Hypothalamus (tissue), 51 donors: ENCODE measurements around the gene PPM1H.
A peak's percentile ranks its signal among the peaks of the same experiment; 100 is the strongest.
"Not testable (repeated sequence)": the region's sequence is repeated elsewhere in the genome, so short reads cannot be mapped to it uniquely, and the experiment has no call there.

Experiments
- DNase-seq, 51 donors: peaks; one replicate each; lab custom pipeline; 2025; lab: John Stamatoyannopoulos, UW

PPM1H gene

GRCh38 chr12:62843716-62844115, 91.2 kb downstream of the PPM1H start:
- no peak for DNase-seq

DNA sequence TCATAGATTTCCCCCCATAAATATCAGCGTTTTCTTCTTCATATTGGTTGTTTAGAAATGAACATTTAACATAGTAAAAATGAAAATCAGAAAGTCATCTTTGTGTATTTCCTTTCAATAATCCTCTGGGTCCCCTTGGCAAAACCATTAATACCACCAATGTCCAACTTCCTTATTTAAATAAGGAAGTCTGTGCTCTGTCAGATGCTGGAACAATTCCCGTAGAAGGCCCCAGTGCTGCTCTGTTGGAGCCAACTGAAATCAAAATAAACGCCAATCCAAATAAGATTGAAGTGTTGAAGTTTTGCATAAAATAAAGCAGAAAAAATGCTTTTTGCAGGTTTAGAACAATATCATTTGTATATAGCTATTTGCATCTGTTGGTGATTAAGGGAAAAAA, 93.1 kb downstream of the PPM1H start:
- DNase-seq = no peak

DNA sequence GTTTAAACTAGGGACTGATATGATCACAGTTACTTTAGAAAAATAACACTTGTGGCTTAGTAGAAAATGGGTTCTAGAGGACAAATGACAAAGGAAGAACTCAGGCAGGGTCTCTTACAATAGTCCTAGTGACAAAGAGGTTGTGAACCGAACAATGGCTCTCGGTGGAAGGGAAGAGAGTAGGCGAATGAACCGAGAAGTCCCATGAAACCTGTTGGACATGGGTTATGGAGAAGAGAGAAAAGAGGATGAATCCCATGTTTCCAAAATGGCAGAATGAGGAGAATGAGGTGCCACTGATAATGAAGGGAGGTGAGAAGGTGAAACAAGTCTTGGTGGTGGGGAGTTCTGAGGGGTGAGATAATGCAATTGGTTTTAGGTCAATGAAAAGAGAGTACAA, 94.1 kb downstream of the PPM1H start:
- no peak for DNase-seq

GRCh38 chr12:62839869-62840660, 94.9 kb downstream of the PPM1H start:
- DNase-seq = no peak

DNA sequence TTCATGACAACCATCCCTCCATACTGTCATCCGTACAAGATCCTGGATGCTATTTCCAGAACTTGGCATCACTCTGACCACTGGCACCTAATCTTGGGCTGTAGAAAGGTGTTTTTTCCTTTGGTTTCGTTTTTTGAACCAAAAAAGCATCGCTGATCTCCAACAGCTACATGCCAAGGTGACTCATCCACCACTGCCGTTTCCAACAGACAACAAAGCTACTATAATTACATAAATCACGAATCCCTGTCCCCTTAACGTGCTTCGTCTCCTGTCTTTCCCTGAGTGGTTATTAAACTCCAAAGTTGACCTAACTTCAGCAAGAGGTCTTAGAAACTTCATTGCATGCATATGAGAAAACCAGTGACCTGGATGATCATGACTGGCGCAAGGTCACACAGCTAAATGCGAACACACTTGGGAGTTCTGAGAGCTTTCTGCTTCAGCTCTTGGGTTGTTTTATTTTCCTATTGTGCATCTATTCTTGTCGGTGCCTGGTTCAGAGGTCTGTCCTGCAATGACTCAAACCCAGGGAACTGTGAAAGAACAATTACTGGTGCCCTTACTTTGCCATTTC, 99.9 kb downstream of the PPM1H start:
- no peak for DNase-seq

DNA sequence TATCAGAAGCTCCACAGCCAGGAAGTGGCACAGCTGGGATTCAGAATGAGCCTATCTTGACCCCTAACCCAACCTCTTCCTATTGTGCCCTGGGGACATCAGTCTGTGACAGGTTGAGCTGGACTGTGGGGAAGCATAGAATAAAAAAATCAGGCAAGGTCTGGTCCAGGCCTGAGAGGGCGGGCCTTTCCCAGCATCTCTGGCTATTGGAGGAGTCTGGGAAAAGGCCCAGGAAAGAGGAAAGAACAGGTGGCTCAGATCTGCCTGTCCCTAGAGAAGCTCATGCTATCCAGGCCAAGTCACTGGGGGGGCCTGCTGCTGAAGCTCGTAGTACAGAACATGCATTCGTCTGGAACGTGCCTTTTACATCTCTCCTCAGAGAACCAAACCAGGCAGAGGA, 100.5 kb downstream of the PPM1H start:
- peak in 1 of 51 donors; percentile 9 for DNase-seq

- DNase-seq = no peak
These were observed 101.3 kb downstream of the PPM1H start for GRCh38 chr12:62833634-62834033.

DNA sequence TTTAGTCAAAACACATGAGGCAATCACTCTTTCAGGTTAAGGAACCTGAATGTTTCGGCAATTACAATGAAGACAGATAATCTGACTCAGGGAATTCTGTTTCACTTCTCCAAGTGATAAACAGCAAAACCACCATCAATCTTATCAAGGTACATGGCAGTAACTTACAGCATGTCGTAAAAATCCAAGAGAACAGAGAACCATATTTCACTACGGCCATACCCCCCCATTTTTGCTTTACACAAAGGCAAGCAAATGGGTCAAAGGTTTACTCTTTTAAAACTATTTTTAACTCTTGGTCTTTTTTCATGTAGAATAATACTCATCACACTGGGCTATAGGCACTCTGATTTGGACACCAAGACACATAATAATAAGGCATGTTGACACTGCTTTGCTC, 102.4 kb downstream of the PPM1H start:
- DNase-seq = no peak

GRCh38 chr12:62832027-62832426, 102.9 kb downstream of the PPM1H start:
- DNase-seq = no peak

- no peak for DNase-seq
These were observed 107.1 kb downstream of the PPM1H start for GRCh38 chr12:62827855-62828254.

- no peak for DNase-seq
These were observed 107.9 kb downstream of the PPM1H start for GRCh38 chr12:62827042-62827441.

GRCh38 chr12:62817556-62818271, 117.2 kb downstream of the PPM1H start:
- DNase-seq = peak in 20 of 51 donors; percentile 1 to 83 (median 20)

GRCh38 chr12:62814243-62814642, 120.7 kb downstream of the PPM1H start:
- no peak for DNase-seq

DNA sequence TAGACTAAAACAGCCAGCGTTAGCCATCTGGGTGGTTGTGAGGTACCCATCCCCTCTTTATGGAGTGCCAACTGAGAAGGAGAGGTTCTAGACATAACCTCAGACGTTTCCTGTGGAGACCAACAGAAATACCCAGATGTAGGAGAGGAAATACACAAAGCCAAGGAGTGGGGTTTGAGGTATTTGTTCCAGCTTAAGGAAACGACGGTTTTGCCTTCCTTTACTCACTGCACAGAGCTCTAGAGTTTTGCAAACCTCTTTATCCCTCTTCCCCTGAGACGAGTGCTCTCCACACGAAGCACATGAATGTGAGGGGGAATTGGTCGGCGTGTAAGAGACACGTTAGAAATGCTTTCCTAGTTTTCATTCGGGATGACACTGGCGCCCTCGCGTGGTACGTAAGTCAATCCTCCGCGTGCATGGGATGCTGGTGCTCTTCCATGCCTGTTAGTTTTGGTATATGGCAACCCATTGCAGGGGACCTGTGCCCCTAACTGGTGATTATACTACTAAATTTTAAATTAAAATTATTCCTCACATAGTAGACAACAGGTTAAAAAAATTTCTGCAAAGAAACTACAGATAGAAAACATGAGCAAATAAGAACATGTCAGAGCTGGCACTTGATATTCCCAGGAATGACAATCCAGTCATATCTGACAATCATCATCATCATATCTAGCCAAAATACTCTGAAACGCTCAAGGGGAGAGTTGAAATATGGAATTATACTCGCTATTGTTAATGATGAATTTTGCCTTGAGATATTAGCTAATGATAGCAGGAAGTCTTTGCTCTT, 121.7 kb downstream of the PPM1H start:
- DNase-seq = peak in 38 of 51 donors; percentile 7 to 74 (median 30)

- DNase-seq = not testable (repeated sequence)
These were observed 123.5 kb downstream of the PPM1H start for GRCh38 chr12:62811481-62811880.

- DNase-seq = peak in 1 of 51 donors; percentile 29
These were observed 126.6 kb downstream of the PPM1H start for GRCh38 chr12:62808166-62808879.

DNA sequence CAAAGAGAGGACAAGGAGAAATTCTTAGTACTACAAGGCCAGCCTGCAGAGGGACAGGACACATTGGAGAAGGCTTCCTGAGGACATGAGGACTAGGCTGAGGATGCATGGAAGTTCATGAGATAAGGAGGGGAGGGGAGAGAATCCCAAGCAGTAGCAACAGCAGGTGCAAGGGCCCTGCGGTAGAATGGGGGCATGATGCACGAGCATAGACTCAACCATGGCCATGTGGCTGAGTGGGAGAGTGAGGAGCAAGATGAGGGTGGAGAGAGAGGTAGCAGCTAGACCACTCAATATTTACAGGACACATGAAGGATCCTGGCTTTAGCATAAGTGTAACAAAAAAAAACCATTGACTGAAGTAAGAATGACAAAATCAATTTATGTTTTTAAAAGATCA, 128.1 kb downstream of the PPM1H start:
- DNase-seq = no peak

DNA sequence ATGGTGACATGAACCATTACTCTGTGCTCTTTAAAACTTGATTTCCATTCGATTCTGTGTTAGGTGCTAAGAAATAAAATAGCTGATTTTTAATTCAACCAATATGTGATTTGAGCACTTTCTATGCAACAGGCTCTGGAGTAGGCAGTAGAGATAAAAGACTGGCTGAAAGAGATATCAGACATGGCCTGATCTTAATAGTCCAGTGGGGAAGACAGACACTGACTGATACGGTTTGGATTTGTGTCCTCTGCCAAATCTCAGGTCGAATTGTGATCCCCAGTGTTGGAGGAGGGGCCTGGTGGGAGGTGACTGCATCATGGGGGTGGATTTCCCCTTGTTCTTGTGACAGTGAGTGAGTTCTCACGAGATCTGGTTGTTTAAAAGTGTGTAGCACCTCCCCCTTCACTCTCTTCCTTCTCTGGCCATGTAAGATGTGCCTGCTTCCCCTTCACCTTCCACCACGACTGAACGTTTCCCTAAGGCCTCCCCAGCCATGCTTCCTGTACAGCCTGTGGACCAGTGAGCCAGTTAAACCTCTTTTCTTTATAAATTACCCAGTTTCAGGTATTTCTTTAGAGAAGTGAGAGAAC, 128.6 kb downstream of the PPM1H start:
- no peak for DNase-seq

GRCh38 chr12:62805517-62805916, 129.4 kb downstream of the PPM1H start:
- DNase-seq = no peak

DNA sequence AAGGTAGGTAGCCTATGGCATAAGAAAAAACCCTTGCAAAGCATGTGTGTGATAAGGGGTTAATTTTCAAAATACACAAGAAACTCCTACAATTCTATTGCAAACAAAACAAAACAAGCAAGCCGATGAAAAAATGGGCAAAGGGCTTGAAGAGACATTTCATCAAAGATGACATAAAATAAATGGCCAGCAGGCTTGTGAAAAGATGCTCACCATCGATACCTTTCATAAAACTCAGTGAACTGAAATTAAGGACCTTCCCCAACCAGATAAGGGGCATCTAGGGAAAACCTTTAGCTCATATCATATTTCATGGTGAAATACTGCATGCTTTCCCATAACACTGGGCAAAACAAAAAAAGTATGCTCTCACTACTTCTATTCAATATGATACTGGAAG, 131.2 kb downstream of the PPM1H start:
- no peak for DNase-seq
